Activated CD4-positive, alpha-beta T cell treated with anti-CD3 and anti-CD28 coated beads, Interleukin-2, amount 10 ng/mL, durations not matched to agents 24 days and 14 days (primary cell): ENCODE measurements around the gene TNIP1. TPM values are rescaled to one million over a fixed set of nuclear protein-coding genes. Genes with fewer than 3 reads are reported as not detected.
A peak's percentile ranks its signal among the peaks of the same experiment; 100 is the strongest.

Source experiments
- DNase-seq: peaks from one replicate; pipeline ENCODE4 v3.0.0; 2022
- H3K27ac Mint-ChIP-seq: one replicate; pipeline ENCODE4 v1.8.0; 2022; ENCODE audit warnings: mild to moderate bottlenecking, mixed read lengths
- H3K27me3 Mint-ChIP-seq: one replicate; pipeline ENCODE4 v1.8.0; 2022; ENCODE audit warnings: mixed read lengths
- H3K36me3 Mint-ChIP-seq: one replicate; pipeline ENCODE4 v1.8.0; 2022; ENCODE audit warnings: low read depth, mild to moderate bottlenecking, mixed read lengths
- H3K4me1 Mint-ChIP-seq: one replicate; pipeline ENCODE4 v1.8.0; 2021; ENCODE audit warnings: mixed read lengths
- H3K4me3 Mint-ChIP-seq: one replicate; pipeline ENCODE4 v1.8.0; 2022; ENCODE audit warnings: mild to moderate bottlenecking, moderate library complexity, mixed read lengths
- H3K9me3 Mint-ChIP-seq: one replicate; pipeline ENCODE4 v1.8.0; 2021; ENCODE audit warnings: mixed read lengths
- intact Hi-C: fragments of 100-400 bp; cut with micrococcal nuclease; formaldehyde crosslinking; loops from one replicate; pipeline ENCODE4 v1.15.1; 2023
- total RNA-seq: library from RNA; stranded (reverse); gene quantifications from 2 replicates; pipeline ENCODE4 v1.2.3, GENCODE V29; 2022

Gene TNIP1
- total RNA-seq, 1 donor from 2014 or later, result 345 TPM

DNA sequence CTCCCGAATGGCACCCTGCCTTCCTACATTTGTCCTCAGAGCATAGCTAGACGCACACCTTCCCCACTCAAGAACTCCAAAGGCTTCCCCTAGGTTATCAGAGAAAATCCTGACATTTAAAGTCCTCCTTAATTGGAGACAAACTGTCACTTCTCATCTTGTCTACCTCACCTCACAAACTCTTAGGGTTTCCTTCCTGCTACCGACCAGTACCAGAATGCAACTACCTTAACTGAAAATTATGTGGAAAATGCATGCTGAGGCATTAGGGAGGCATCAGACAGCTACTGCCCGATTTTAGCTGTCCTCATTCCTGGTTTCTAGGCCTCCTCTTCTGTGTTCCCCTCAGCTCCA is 17.9 kb upstream of the TNIP1 start:
- H3K36me3 Mint-ChIP-seq, result peaks cover 42% of the 10 kb centered on the region
- no peaks in the 10 kb centered on the region for H3K27me3 Mint-ChIP-seq
- peak overlapping the region; percentile 76 for H3K27ac Mint-ChIP-seq

DNA sequence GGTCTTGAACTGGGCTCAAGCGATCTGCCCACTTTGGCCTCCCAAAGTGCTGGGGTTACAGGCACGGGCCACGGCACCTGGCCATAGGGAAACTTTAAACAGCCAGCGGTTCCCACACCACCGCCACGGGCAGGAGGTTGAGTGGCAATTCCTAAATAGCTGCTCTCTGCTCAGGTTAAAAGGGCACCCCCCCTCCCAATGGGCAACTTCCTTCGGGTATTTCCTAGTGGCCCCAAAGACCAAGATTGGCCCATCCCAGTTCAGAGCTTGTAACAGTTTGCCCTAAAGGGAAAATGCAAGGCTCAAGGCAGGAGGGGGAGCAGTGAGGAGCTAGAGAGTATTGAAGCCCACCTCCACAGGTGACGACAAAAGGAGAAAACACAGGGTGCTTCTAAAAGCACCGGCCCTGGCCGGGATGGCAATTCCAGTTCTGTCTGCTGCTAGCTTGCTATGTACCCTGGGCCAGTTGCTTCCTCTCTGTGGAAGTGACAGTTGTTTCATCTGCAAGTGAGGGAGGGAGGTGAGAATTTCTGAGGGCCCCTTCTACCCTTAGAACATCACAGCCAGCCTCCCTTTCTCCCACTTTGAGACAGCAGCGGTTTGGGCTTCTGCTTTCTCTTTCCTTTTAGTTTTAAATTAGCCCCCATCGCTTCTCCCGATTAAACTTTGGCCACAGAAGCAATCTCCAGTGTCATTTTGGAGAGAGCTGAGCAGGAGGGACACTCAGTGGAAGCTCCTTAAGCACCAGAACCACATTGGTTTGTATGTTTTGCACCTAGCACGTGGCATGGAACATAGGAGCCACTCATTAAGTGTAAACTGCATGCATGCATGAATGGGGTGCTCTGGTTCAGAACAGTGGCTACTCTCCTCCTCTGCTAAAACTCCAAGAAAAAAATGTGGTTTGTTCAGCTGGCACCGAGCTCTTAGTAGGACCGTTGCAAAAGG is 17.3 kb upstream of the TNIP1 start:
- H3K4me1 Mint-ChIP-seq, result peaks cover 68% of the 10 kb centered on the region
- no peaks in the 10 kb centered on the region for H3K9me3 Mint-ChIP-seq
- DNase-seq, result peak; percentile 79
- H3K27ac Mint-ChIP-seq, result peak overlapping the region; percentile 76
- intact Hi-C loops, result loop anchor here (1.0 to 5.0 kb wide), 2 partner anchors 20 to 686 kb away; partner anchors contain the start of gene CD74
- no peaks in the 10 kb centered on the region for H3K27me3 Mint-ChIP-seq
- peaks cover 37% of the 10 kb centered on the region for H3K36me3 Mint-ChIP-seq
- H3K4me3 Mint-ChIP-seq, result peak overlapping the region; percentile 50

More for the DNA sequence above, 17.9 kb upstream of the TNIP1 start:
- no peak for DNase-seq
- intact Hi-C loops, result loop anchor here (1.0 to 5.0 kb wide), 2 partner anchors 20 to 686 kb away; partner anchors contain the start of gene CD74
- Mint-ChIP-seq H3K4me1 (peaks cover 63% of the 10 kb centered on the region), H3K9me3 (no peaks in the 10 kb centered on the region), H3K4me3 (peak overlapping the region; percentile 50)

DNA sequence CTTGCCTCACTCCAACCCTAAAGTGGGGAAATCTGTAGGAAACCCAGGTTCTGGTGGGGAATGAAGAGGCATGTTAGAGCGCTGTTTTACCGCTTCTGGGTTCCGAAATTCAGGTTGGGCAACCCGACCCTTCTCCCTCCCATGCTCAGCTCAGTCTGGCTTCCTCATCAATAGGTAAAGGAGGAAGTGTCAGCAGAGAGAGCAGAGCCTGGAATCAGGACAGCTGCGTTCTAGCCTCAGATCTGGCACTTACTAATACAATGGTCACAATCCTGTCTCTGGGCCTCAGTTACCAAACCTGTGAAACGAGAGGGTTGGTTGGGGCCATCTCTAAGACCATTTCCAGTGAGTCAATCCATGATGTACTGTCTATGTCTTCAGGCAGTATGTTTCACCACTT is 16.2 kb upstream of the TNIP1 start:
- peak overlapping the region; percentile 47 for H3K27ac Mint-ChIP-seq
- H3K4me3 Mint-ChIP-seq, result no peak overlapping the region
- no peaks in the 10 kb centered on the region for H3K27me3 Mint-ChIP-seq
- H3K36me3 Mint-ChIP-seq, result peaks cover 37% of the 10 kb centered on the region
- DNase-seq, result no peak
- H3K9me3 Mint-ChIP-seq, result no peaks in the 10 kb centered on the region
- intact Hi-C loops, result loop anchor here (5.0 kb wide), 1 partner anchor 685 kb away; the partner anchor contains the start of gene CD74
- H3K4me1 Mint-ChIP-seq, result peaks cover 72% of the 10 kb centered on the region

DNA sequence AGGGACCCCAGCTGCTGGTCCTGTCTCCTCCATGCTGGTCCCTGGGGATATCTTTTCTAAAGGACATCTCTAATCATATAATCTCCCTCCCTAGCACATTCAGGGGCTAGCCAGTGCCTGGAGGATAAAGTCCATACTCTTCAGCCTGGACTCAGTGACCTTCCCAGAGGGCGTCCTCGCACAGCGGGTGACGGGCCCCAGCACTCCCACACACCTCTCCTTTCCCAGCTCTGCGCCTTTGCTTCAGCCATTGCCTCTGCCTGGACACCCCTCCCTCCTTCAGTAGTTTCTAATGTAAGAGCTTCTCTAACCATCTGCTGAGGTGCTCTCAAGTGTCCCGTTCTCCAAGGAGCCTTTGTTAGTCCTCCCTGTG is 15.2 kb upstream of the TNIP1 start:
- Mint-ChIP-seq H3K27ac (peak overlapping the region; percentile 71), H3K4me1 (peaks cover 74% of the 10 kb centered on the region), H3K27me3 (no peaks in the 10 kb centered on the region), H3K4me3 (peak overlapping the region; percentile 60), H3K9me3 (no peaks in the 10 kb centered on the region), H3K36me3 (peaks cover 30% of the 10 kb centered on the region)
- intact Hi-C loops, result loop anchor here (5.0 kb wide), 1 partner anchor 684 kb away; the partner anchor contains the start of gene CD74
- no peak for DNase-seq

DNA sequence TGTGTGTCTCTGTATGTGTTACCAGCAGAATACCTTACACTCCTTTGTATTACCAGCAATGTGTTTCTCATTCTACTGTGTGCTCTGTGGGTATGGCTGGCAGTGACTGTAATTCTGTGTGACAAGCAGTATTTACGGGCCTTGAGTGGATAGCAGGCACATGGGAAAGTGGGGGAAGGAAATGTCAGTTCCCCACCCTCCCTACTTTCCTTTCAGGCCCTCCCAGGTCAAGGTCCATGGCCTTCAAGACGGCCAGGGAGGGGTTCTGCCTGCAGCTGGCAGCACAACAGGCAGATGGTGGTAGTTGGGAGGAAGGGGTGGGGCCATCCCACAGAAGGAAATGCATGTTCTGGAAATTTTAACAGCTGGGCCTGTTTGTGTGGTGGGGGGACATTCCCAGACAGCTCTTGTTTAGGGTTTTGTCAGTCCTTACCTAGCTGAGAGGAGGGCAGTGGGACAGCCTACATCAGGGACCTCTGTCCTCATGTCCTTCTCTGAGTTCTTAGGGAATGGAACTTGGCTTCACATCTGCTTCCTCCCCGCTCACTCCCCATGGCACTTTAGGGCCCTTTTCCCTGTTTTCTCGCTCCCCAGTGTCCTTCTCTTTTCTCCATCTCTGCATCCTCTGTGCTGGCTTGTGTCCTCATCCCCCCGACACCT is 14.6 kb upstream of the TNIP1 start:
- peak overlapping the region; percentile 71 for H3K27ac Mint-ChIP-seq
- peaks cover 73% of the 10 kb centered on the region for H3K4me1 Mint-ChIP-seq
- intact Hi-C loops, result loop anchor here (2.0 to 5.0 kb wide), 2 partner anchors 19 to 683 kb away; partner anchors contain the start of gene CD74
- no peaks in the 10 kb centered on the region for H3K9me3 Mint-ChIP-seq
- H3K4me3 Mint-ChIP-seq, result peak overlapping the region; percentile 60
- H3K27me3 Mint-ChIP-seq, result no peaks in the 10 kb centered on the region
- DNase-seq, result no peak
- H3K36me3 Mint-ChIP-seq, result peaks cover 25% of the 10 kb centered on the region

DNA sequence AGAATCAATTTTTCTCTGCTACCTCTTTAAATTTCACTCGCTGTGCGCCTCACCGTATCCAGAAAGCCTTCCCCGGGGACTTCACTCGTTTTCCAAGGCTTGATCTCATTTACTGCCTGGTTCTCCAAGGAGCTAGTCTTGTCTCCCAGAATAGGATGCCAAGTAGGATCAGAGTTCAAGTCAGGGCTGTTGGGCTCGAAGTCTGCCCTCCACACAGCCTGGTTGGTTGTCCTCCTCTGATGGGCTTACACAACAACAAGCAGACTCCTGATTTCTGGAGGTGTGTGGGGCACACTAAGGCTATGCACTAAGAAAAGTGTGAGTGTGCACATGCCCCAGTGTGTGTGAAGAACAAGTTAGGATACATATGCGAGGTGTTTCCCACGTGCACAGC is 14.0 kb upstream of the TNIP1 start:
- DNase-seq, result no peak
- Mint-ChIP-seq H3K9me3 (no peaks in the 10 kb centered on the region), H3K4me1 (peaks cover 68% of the 10 kb centered on the region), H3K27ac (peak overlapping the region; percentile 90), H3K4me3 (peak overlapping the region; percentile 74), H3K27me3 (no peaks in the 10 kb centered on the region), H3K36me3 (peaks cover 18% of the 10 kb centered on the region)
- intact Hi-C loops, result loop anchor here (1.0 to 5.0 kb wide), 5 partner anchors 9 to 683 kb away; partner anchors contain the start of gene CD74

DNA sequence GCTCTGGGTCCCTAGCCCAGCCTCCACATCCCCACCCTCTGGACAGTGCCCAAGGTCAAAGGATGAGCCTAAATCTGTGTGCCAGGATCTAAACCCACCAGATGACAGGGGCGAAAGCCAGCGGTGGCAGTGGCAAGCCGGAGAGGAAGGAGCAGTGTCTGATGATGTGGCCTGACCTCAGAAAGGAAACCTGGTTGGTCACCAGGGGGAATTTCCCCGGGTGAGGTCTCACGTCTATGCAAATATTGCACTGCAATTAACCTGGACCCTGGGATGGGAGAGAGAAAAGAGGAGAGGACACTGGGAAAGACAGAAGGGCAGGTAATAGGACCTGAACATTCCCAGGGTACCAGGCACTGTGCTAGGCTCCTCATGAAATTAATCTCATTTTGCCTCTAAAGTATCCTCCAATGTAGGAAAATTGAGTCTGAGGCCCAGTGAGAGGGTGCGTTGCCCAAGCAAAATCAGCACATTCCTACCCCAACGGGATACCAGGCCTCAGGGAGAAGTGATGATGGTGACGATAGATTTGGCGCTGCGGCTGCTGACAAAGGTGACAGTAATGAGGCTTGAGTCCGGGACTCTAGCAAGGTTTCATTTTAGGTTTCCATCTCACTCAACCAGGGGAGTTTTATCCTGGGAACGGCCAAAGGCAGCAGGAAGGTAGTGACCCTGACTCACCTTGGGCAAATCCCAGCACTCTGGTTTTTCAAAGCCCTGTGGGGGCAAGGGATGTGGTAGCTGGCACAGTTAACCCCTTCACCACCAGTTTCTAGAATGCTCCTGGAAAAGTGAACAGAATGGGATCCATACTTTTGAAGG is 13.4 kb upstream of the TNIP1 start:
- no peaks in the 10 kb centered on the region for H3K27me3 Mint-ChIP-seq
- DNase-seq, result peak; percentile 88
- peaks cover 63% of the 10 kb centered on the region for H3K4me1 Mint-ChIP-seq
- intact Hi-C loops, result loop anchor here (1.0 to 2.0 kb wide), 4 partner anchors 8 to 57 kb away; no protein-coding TSS in a partner anchor
- no peaks in the 10 kb centered on the region for H3K9me3 Mint-ChIP-seq
- peaks cover 14% of the 10 kb centered on the region for H3K36me3 Mint-ChIP-seq
- H3K4me3 Mint-ChIP-seq, result peak overlapping the region; percentile 74
- peak overlapping the region; percentile 90 for H3K27ac Mint-ChIP-seq

DNA sequence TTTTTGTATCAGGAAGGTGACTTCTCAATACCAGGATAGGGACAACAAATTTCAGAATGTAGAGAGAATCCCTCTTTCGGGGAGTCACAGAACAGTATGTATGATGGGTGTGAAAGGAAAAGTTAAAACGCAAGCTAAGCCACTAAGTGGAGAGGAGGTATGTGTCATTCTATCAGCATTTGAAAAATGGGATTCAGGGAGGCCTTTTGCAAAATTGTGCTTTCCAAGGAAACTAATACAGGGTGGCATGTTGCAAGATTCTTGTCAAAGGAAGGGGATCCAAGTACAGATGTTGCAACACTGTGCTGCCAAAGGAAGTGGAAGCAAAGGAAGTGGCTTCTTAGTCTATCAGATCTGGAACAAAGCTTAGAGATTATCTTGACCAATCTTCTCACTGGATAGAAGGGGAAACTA is 12.6 kb upstream of the TNIP1 start:
- peak; percentile 72 for DNase-seq
- Mint-ChIP-seq H3K27ac (peak overlapping the region; percentile 90), H3K27me3 (no peaks in the 10 kb centered on the region), H3K4me3 (peak overlapping the region; percentile 74), H3K4me1 (peaks cover 59% of the 10 kb centered on the region), H3K36me3 (peaks cover 12% of the 10 kb centered on the region), H3K9me3 (no peaks in the 10 kb centered on the region)
- intact Hi-C loops, result no loop called here

DNA sequence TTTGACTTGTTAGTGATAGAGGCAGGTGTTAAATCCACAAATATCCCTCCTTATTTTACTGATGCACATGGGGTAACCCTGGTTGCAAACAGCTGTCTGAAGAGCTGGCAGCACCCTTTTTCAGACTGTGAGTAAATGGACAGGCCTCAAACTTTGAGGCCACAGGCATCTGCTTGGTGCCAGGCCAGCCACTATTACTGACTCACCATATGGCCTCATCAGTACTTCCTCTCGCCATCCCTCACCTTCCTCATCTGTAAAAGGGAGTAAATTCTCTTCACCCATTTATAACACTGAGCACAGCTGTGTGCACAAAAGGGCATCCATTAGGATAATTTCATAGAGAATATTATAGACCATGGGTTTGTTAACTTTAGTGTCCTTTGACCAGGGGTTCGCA is 11.9 kb upstream of the TNIP1 start:
- no peak for DNase-seq
- intact Hi-C loops, result no loop called here
- H3K4me3 Mint-ChIP-seq, result no peak overlapping the region
- no peak overlapping the region for H3K27ac Mint-ChIP-seq
- peaks cover 12% of the 10 kb centered on the region for H3K36me3 Mint-ChIP-seq
- H3K27me3 Mint-ChIP-seq, result no peaks in the 10 kb centered on the region
- H3K4me1 Mint-ChIP-seq, result peaks cover 54% of the 10 kb centered on the region
- no peaks in the 10 kb centered on the region for H3K9me3 Mint-ChIP-seq

DNA sequence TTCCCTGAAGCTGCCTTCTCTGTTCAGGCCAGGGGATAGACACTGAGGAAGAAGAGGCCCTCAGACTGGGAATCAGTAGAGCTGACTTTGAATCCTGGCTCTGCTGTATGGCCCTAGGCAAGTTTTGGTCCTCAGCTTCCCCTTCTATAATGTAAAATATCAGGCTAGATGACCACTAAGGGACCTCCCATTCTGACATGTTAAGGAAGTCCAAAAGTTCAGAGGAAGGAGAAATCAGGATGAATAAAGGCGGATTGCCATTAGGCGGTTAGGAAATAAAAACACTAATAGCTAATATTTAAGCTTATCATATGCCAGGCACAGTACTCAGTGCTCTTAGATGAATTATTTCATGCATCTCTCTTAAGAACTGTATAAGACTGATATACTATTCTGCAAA is 8.9 kb upstream of the TNIP1 start:
- no peak overlapping the region for H3K4me3 Mint-ChIP-seq
- H3K27ac Mint-ChIP-seq, result no peak overlapping the region
- no peak for DNase-seq
- peaks cover 8% of the 10 kb centered on the region for H3K36me3 Mint-ChIP-seq
- H3K27me3 Mint-ChIP-seq, result no peaks in the 10 kb centered on the region
- no peaks in the 10 kb centered on the region for H3K9me3 Mint-ChIP-seq
- peaks cover 60% of the 10 kb centered on the region for H3K4me1 Mint-ChIP-seq
- intact Hi-C loops, result loop anchor here (10.0 kb wide), 1 partner anchor 1745 kb away; the partner anchor contains the start of gene GRPEL2

DNA sequence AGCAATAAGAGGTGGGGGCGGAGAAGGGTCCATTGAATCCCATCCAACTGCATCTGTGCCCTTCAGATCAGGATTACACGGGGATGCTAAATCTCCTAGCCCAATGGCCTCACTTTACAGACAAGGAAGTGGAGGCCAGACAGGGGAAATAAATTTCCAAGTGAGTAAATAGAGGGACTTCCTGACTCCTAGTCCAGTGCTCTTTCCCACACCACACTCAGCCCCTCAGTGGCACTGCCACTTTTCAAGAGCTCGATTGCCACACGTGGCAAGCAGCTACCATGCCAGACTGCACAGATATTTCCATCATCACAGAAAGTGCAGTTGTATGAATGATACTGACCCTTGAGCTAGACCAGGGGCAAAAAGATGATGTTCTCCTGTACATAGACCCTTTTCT is 8.2 kb upstream of the TNIP1 start:
- Mint-ChIP-seq H3K36me3 (peaks cover 9% of the 10 kb centered on the region), H3K4me3 (no peak overlapping the region), H3K27ac (no peak overlapping the region), H3K4me1 (peaks cover 60% of the 10 kb centered on the region), H3K27me3 (no peaks in the 10 kb centered on the region), H3K9me3 (no peaks in the 10 kb centered on the region)
- intact Hi-C loops, result loop anchor here (10.0 kb wide), 1 partner anchor 1744 kb away; the partner anchor contains the start of gene GRPEL2
- no peak for DNase-seq

DNA sequence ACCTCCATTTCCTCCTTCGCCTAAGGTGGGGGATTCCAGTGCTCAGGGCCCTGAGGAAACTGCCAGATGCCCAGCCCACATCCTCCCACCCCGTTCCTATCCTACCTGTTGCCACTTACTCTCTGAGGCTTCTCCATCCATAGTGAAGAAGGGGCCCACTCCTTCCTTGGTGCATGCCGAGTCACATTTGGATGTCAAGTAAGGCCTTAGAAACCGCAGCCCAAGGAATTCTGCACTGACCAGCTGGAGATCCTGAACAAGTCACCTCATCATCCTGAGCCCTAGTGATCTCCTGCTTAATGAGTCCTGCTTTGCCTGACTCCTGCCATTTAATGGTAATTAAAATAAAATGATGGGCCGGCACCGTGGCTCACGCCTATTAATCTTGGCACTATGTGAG is 6.7 kb upstream of the TNIP1 start:
- no peak for DNase-seq
- Mint-ChIP-seq H3K9me3 (no peaks in the 10 kb centered on the region), H3K4me3 (peak overlapping the region; percentile 86), H3K27me3 (no peaks in the 10 kb centered on the region), H3K27ac (peak overlapping the region; percentile 61), H3K4me1 (peaks cover 62% of the 10 kb centered on the region), H3K36me3 (peaks cover 10% of the 10 kb centered on the region)
- intact Hi-C loops, result loop anchor here (2.0 to 10.0 kb wide), 3 partner anchors 27 to 1743 kb away; partner anchors contain the start of gene GRPEL2

DNA sequence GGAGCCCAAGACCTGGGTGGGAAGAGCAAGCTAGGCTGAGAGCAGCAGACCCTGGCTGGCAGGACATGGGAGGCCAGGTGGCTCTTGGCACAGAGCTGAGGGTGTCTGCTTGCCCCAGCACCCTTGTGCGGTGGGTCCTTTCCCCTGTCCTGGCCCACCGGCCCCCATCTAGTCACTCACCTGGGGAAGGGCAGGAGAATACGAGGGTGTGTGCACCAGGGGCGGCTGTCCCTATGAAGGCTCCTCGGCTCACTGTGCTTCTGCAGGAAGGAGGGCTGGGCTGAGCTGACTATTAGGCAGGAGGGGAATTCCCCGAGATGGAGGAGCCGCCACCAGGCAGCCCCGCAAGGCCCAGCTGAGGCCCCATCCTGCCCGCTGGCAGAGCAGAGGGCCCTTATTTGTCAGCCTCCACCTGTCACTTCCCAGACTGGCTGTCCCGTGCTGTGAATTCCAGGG is 6.1 kb upstream of the TNIP1 start:
- Mint-ChIP-seq H3K4me1 (peaks cover 64% of the 10 kb centered on the region), H3K27me3 (no peaks in the 10 kb centered on the region), H3K9me3 (no peaks in the 10 kb centered on the region), H3K27ac (peak overlapping the region; percentile 79), H3K36me3 (peaks cover 13% of the 10 kb centered on the region), H3K4me3 (peak overlapping the region; percentile 86)
- DNase-seq, result peak; percentile 90
- intact Hi-C loops, result loop anchor here (1.0 to 10.0 kb wide), 4 partner anchors 7 to 1742 kb away; partner anchors contain the start of gene GRPEL2
